Ascending aorta (tissue), 2 donors: Measurements from ENCODE around the gene SSBP1. TPM values are rescaled to one million over a fixed set of nuclear protein-coding genes. Genes with fewer than 3 reads are reported as not detected.

Source experiments
- DNase-seq, 2 donors: peaks; one replicate each; pipeline ENCODE4 v3.0.0-alpha.2; 2019; ENCODE audit warnings: low spot score in 2 of 2
- H3K27ac ChIP-seq, 2 donors: fragments of 200-600 bp; sonication (generic); one replicate each; pipeline ENCODE4 v1.5.1; 2016 to 2017; ENCODE audit warnings: mild to moderate bottlenecking in 1 of 2
- H3K27me3 ChIP-seq: fragments of 200-600 bp; sonication (generic); one replicate; pipeline ENCODE4 v1.5.1; 2017
- H3K36me3 ChIP-seq, 2 donors: fragments of 200-600 bp; sonication (generic); one replicate each; pipeline ENCODE4 v1.5.1; 2016
- H3K4me1 ChIP-seq, 2 donors: fragments of 200-600 bp; sonication (generic); one replicate each; pipeline ENCODE4 v1.5.1; 2016 to 2017; ENCODE audit warnings: mild to moderate bottlenecking in 1 of 2
- H3K4me3 ChIP-seq, 2 donors: fragments of 200-600 bp; sonication (generic); one replicate each; pipeline ENCODE4 v1.5.1; 2016 to 2017; ENCODE audit warnings: mild to moderate bottlenecking in 1 of 2
- H3K9me3 ChIP-seq, 2 donors: fragments of 200-600 bp; sonication (generic); one replicate each; pipeline ENCODE4 v1.5.1; 2016
- CTCF ChIP-seq, 3 experiments: fragments of 200-600 bp in 2 of 3; fragments of 450-650 bp in 1 of 3; sonication (generic) in 2 of 3; IDR thresholded peaks; one replicate each; pipeline ENCODE4 v1.5.1; 2016 to 2019; ENCODE audit warnings: antibody characterized with exemption in 3 of 3, mild to moderate bottlenecking in 1 of 3, moderate library complexity in 1 of 3
- intact Hi-C: fragments of 100-400 bp; cut with DNase I; formaldehyde crosslinking; loops from one replicate; pipeline ENCODE4 v1.15.1; 2023
- total RNA-seq: library from RNA; depleted of rRNA; stranded (reverse); fragments of >200 nt; gene quantifications from one replicate; pipeline ENCODE4 v1.1.0, GENCODE V29; 2016

Gene SSBP1
- total RNA-seq, 1 donor from 2014 or later, result 19.2 TPM

- Histone ChIP-seq H3K27me3 (no peaks in the 10 kb centered on the region), H3K9me3 (no peaks in the 10 kb centered on the region), H3K4me3 (no peak overlapping the region), H3K27ac (no peak overlapping the region), H3K36me3 (no peaks in the 10 kb centered on the region), H3K4me1 (peaks cover 0 to 22% of the 10 kb centered on the region in 2 donors)
- DNase-seq, result no peak
- TF ChIP-seq CTCF (IDR thresholded peaks at IDR 0.05), result no peak
- intact Hi-C loops, result no loop called here
Measured at GRCh38 chr7:141695803-141696289, 42.3 kb upstream of the SSBP1 start.

GRCh38 chr7:141696348-141696747 lies 41.8 kb upstream of the SSBP1 start:
- no peak overlapping the region for H3K27ac ChIP-seq
- intact Hi-C loops, result no loop called here
- DNase-seq, result no peak
- no peak for TF ChIP-seq CTCF (IDR thresholded peaks at IDR 0.05)
- no peaks in the 10 kb centered on the region for H3K27me3 ChIP-seq
- peaks cover 0 to 22% of the 10 kb centered on the region in 2 donors for H3K4me1 ChIP-seq
- H3K36me3 ChIP-seq, result no peaks in the 10 kb centered on the region
- H3K4me3 ChIP-seq, result no peak overlapping the region
- H3K9me3 ChIP-seq, result no peaks in the 10 kb centered on the region

GRCh38 chr7:141697211-141697871 lies 40.8 kb upstream of the SSBP1 start:
- Histone ChIP-seq H3K9me3 (no peaks in the 10 kb centered on the region), H3K27ac (no peak overlapping the region), H3K27me3 (no peaks in the 10 kb centered on the region), H3K4me3 (no peak overlapping the region), H3K36me3 (no peaks in the 10 kb centered on the region), H3K4me1 (peaks cover 0 to 22% of the 10 kb centered on the region in 2 donors)
- no peak for TF ChIP-seq CTCF (IDR thresholded peaks at IDR 0.05)
- DNase-seq, result no peak
- intact Hi-C loops, result no loop called here

GRCh38 chr7:141698247-141699015 lies 39.7 kb upstream of the SSBP1 start:
- Histone ChIP-seq H3K36me3 (no peaks in the 10 kb centered on the region), H3K4me1 (peaks cover 0 to 22% of the 10 kb centered on the region in 2 donors), H3K27me3 (no peaks in the 10 kb centered on the region), H3K27ac (no peak overlapping the region), H3K9me3 (no peaks in the 10 kb centered on the region), H3K4me3 (no peak overlapping the region)
- no peak for DNase-seq
- intact Hi-C loops, result no loop called here
- TF ChIP-seq CTCF (IDR thresholded peaks at IDR 0.05), result no peak

- DNase-seq, result no peak
- H3K4me1 ChIP-seq, result peaks cover 0 to 22% of the 10 kb centered on the region in 2 donors
- no peak overlapping the region for H3K4me3 ChIP-seq
- H3K27me3 ChIP-seq, result no peaks in the 10 kb centered on the region
- no peaks in the 10 kb centered on the region for H3K9me3 ChIP-seq
- H3K27ac ChIP-seq, result no peak overlapping the region
- no peaks in the 10 kb centered on the region for H3K36me3 ChIP-seq
- intact Hi-C loops, result loop anchor here (5.0 kb wide), 1 partner anchor 48 kb away; no protein-coding TSS in a partner anchor
- TF ChIP-seq CTCF (IDR thresholded peaks at IDR 0.05), result no peak
Measured at GRCh38 chr7:141699860-141700259, 38.3 kb upstream of the SSBP1 start.
